DOHH2 (cell line): ENCODE data around the gene SSPN.

Source experiments
- CTCF ChIP-seq: fragments of 200-600 bp; sonication (generic); IDR thresholded peaks from one replicate; pipeline ENCODE4 v1.5.1; 2014; ENCODE audit warnings: antibody characterized with exemption, mild to moderate bottlenecking, low read depth, low read length; ENCODE audit not compliant: poor library complexity, severe bottlenecking
- EZH2phosphoT487 ChIP-seq: fragments of 200-600 bp; sonication (generic); IDR thresholded peaks from 2 replicates; pipeline ENCODE4 v1.6.1; 2017; ENCODE audit warnings: borderline replicate concordance, mild to moderate bottlenecking, antibody characterized with exemption, low read length, moderate library complexity, mixed read lengths

DNA sequence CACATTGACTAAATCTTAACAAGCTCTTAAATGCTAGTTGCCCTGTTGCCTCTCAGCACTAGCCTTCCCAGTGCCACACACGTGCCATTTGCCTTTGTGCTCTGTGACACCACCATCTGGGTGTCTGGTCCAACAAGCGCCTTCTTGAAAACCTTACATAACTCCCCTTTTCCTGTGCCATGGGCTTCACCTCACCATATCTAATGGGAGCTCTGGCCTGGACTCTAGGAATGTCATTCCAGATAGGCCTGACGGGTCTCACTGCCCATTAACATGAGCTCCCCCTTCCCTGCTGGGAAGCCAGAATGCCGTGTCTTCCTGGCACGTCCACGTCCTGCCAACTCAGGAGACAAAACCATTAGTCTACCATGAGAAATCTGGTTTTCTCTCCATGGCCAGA lies 24.4 kb downstream of the SSPN start:
- TF ChIP-seq EZH2phosphoT487 (no peak), CTCF (no peak)
